A673 (cell line): ENCODE data around the gene POLR3C. TPM values are rescaled to one million over a fixed set of nuclear protein-coding genes. Genes with fewer than 3 reads are reported as not detected.
"Not testable (repeated sequence)": the region's sequence is repeated elsewhere in the genome, so short reads cannot be mapped to it uniquely, and the experiment has no call there.

Experiments used
- BruUV-seq: library from RNA; stranded (reverse); fragments of 400-500 nt; replicated peaks from 2 replicates; lab custom pipeline; 2021; lab: Mats Ljungman, UMichigan
- CTCF ChIA-PET: fragments of 300-600 bp; sonication (Branson Sonifier 250); formaldehyde crosslinking; loops from one replicate; lab custom pipeline; 2022; ENCODE audit warnings: antibody characterized with exemption; lab: Charles Lee
- POLR2A ChIA-PET: fragments of 300-600 bp; sonication (Branson Sonifier 250); formaldehyde crosslinking; loops from one replicate; lab custom pipeline; 2022; ENCODE audit warnings: antibody characterized with exemption; ENCODE audit not compliant: low non-redundant PET; lab: Charles Lee
- DNase-seq: peaks from one replicate; pipeline ENCODE4 v3.0.0-alpha.2; 2015; ENCODE audit warnings: low spot score
- H3K27ac ChIP-seq: fragments of 200-600 bp; sonication (generic); 2 replicates; pipeline ENCODE4 v1.5.1; 2016; ENCODE audit warnings: mixed run types, low read depth, mild to moderate bottlenecking, mixed read lengths, antibody characterized with exemption, low read length; ENCODE audit not compliant: poor library complexity, severe bottlenecking
- H3K27me3 ChIP-seq: fragments of 200-600 bp; sonication (generic); replicated peaks from 2 replicates; pipeline ENCODE4 v1.6.1; 2017; ENCODE audit warnings: mixed run types, low read depth, mild to moderate bottlenecking, mixed read lengths, antibody characterized with exemption, low read length; ENCODE audit not compliant: insufficient read depth, poor library complexity
- H3K36me3 ChIP-seq: fragments of 200-600 bp; sonication (generic); 2 replicates; pipeline ENCODE4 v1.6.1; 2016; ENCODE audit warnings: mixed run types, mild to moderate bottlenecking, mixed read lengths, antibody characterized with exemption, low read length; ENCODE audit not compliant: insufficient read depth, poor library complexity, severe bottlenecking
- H3K4me1 ChIP-seq: fragments of 200-600 bp; sonication (generic); 2 replicates; pipeline ENCODE4 v1.6.1; 2017; ENCODE audit warnings: mixed run types, mild to moderate bottlenecking, mixed read lengths, antibody characterized with exemption, low read length; ENCODE audit not compliant: insufficient read depth, poor library complexity, severe bottlenecking
- H3K4me3 ChIP-seq: fragments of 200-600 bp; sonication (generic); 2 replicates; pipeline ENCODE4 v1.5.1; 2016; ENCODE audit warnings: low read depth, mixed run types, mild to moderate bottlenecking, mixed read lengths, low read length; ENCODE audit not compliant: poor library complexity, severe bottlenecking
- H3K9me3 ChIP-seq: fragments of 200-600 bp; sonication (generic); 2 replicates; pipeline ENCODE4 v1.6.1; 2016; ENCODE audit warnings: mixed run types, low read depth, mild to moderate bottlenecking, mixed read lengths, antibody characterized with exemption, low read length; ENCODE audit not compliant: poor library complexity, severe bottlenecking
- EZH2 ChIP-seq: fragments of 200-600 bp; sonication (generic); IDR thresholded peaks from 2 replicates; pipeline ENCODE4 v1.6.1; 2017; ENCODE audit warnings: borderline replicate concordance, low read depth, mild to moderate bottlenecking, mixed read lengths, antibody characterized with exemption, low read length; ENCODE audit not compliant: poor library complexity, severe bottlenecking
- intact Hi-C: fragments of 100-400 bp; cut with micrococcal nuclease; formaldehyde crosslinking; loops from one replicate; pipeline ENCODE4 v1.10.0; 2022; ENCODE audit not compliant: unreplicated experiment
- total RNA-seq: library from RNA; stranded (reverse); gene quantifications from 2 replicates; pipeline ENCODE4 v1.2.3, GENCODE V29; 2021
- TF ChIP-seq, protein P1 (sequence below): fragments of 300-800, 200-600 bp; sonication (generic); conservative IDR thresholded peaks from 2 replicates; pipeline ENCODE4 v1.5.1; 2017; ENCODE audit warnings: low read depth, mild to moderate bottlenecking, antibody characterized with exemption, low read length, moderate library complexity, mixed read lengths

Gene POLR3C
- total RNA-seq, 1 experiment from 2014 or later = 50.3 TPM

DNA sequence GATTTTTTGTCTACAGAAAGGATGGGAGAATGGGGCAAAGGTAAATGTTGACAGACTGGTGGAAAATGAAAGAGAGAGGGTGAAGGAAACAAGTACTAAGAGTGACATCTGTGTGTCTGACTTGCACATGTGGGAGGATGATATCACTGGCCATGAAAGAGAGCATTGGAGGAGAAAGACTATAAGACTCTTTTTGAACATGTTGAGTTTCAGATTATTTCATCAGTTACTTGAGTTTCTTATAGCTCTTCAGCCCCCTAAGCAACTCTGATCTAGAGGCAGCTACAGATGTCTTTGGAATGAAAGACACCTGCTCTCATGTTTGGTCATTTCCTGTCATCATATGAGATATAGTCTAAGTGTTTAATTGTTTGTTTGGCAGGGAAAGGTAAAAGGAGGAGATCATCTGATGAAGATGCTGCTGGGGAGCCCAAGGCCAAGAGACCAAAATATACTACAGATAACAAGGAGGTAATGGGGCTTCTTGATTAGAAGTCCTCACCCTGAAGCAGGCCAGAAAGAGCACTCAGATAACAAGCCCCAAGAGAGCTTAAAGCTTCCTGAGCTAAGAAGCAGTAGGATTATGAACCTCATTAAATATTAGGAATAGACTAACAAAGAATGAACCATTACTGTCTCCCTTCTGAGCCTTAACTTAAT, 4.5 kb downstream of the POLR3C start:
- BruUV-seq = no TSS peak
- peak overlapping the region; percentile 27 for H3K27ac ChIP-seq
- intact Hi-C loops = no loop called here
- TF ChIP-seq EZH2 = no peak
- TF ChIP-seq, protein P1, sequence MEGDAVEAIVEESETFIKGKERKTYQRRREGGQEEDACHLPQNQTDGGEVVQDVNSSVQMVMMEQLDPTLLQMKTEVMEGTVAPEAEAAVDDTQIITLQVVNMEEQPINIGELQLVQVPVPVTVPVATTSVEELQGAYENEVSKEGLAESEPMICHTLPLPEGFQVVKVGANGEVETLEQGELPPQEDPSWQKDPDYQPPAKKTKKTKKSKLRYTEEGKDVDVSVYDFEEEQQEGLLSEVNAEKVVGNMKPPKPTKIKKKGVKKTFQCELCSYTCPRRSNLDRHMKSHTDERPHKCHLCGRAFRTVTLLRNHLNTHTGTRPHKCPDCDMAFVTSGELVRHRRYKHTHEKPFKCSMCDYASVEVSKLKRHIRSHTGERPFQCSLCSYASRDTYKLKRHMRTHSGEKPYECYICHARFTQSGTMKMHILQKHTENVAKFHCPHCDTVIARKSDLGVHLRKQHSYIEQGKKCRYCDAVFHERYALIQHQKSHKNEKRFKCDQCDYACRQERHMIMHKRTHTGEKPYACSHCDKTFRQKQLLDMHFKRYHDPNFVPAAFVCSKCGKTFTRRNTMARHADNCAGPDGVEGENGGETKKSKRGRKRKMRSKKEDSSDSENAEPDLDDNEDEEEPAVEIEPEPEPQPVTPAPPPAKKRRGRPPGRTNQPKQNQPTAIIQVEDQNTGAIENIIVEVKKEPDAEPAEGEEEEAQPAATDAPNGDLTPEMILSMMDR = no peak
- peaks cover 10% of the 10 kb centered on the region for H3K4me1 ChIP-seq
- ChIA-PET POLR2A (no interaction called here), CTCF (interaction anchor here (1.4 kb wide), 1 partner anchor 17 kb away, joined by 3 read pairs; the partner anchor contains the start of gene NUDT17)
- H3K9me3 ChIP-seq = no peaks in the 10 kb centered on the region
- no peak overlapping the region for H3K4me3 ChIP-seq
- no peak for DNase-seq
- peaks cover 74% of the 10 kb centered on the region for H3K36me3 ChIP-seq
- H3K27me3 ChIP-seq = no peaks in the 10 kb centered on the region

DNA sequence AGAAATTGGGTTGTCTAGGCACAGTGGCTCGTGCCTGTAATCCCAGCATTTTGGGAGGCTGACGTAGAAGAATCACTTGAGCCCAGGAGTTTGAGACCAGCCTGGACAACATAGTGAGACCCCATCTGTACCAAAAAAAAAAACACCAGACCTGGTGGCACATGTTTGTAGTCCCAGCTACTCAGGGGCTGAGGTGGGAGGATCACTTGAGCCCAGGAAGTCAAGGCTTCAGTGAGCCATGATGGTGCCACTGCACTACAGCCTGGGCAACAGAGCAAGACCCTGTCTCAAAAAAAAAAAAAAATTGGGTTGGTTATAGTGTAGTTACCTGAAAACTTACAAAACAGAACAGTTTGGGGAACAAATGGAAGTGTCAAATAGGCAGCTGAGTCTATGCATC, 6.8 kb downstream of the POLR3C start:
- BruUV-seq, POLR2A ChIA-PET, DNase-seq, H3K9me3 ChIP-seq, intact Hi-C loops, H3K27me3 ChIP-seq, H3K4me1 ChIP-seq, H3K4me3 ChIP-seq, H3K27ac ChIP-seq: not testable (repeated sequence)
- H3K36me3 ChIP-seq = peaks cover 91% of the 10 kb centered on the region
- CTCF ChIA-PET = interaction anchor here (0.7 kb wide), 1 partner anchor 176 kb away, joined by 5 read pairs; no protein-coding TSS in a partner anchor

DNA sequence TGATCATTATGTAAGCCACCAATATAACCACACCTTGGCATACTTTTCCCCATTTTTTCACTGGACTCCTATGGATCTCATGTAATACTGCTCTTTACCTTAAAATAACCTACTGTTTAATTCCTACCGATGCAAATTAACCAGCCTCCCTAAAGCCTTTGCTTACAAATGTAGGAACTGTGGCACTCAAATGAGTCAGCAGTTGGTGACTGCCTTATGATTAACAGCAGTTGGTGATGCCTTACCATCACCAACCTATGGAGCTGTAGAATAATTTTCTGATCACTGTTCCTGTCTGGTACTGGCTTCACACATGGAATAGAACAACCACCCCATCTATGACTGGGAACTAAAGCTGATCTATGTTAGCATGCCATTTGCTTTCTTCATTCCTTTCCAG, 13.7 kb downstream of the POLR3C start:
- Histone ChIP-seq H3K9me3 (no peaks in the 10 kb centered on the region), H3K27me3 (no peaks in the 10 kb centered on the region), H3K36me3 (peaks cover 89% of the 10 kb centered on the region), H3K4me3 (no peak overlapping the region), H3K4me1 (no peaks in the 10 kb centered on the region), H3K27ac (no peak overlapping the region)
- ChIA-PET CTCF (no interaction called here), POLR2A (no interaction called here)
- intact Hi-C loops = loop anchor here (2.0 kb wide), 1 partner anchor 13 kb away; the partner anchor contains the start of genes POLR3C and RNF115
- DNase-seq = no peak
- BruUV-seq = no TSS peak
- no peak for TF ChIP-seq EZH2
- TF ChIP-seq, protein P1 = no peak

DNA sequence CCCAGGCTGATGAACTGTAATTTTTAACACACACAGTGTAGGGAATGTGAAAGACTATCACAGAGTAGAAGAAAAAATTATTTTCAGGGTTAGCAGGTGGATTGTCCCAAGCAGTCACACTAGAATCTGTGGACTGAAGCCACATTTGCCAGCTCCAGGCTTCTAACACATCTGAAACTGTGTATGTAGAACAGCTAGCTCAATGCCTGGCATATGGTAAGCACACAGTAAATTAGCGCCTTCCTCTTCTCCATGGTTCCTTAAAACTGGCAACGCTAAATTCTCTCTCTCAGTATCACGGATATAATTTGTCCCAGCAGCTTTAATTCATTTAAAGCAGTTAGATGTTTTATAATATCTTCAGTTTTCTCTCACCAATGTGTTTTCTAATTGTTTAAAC, 19.0 kb downstream of the POLR3C start:
- ChIA-PET POLR2A (no interaction called here), CTCF (interaction anchor here (0.6 kb wide), 1 partner anchor 133 kb away, joined by 4 read pairs; no protein-coding TSS in a partner anchor)
- DNase-seq = no peak
- TF ChIP-seq, protein P1 = no peak
- TF ChIP-seq EZH2 = no peak
- intact Hi-C loops = no loop called here
- BruUV-seq = no TSS peak
- Histone ChIP-seq H3K4me1 (peaks cover 12% of the 10 kb centered on the region), H3K27me3 (no peaks in the 10 kb centered on the region), H3K36me3 (peaks cover 48% of the 10 kb centered on the region), H3K4me3 (no peak overlapping the region), H3K9me3 (no peaks in the 10 kb centered on the region), H3K27ac (no peak overlapping the region)
